Testis (tissue), 2 donors: Measurements from ENCODE around the gene FOXO1.

Source experiments
- POLR2A ChIP-seq: fragments of 450-650 bp; IDR thresholded peaks from one replicate; pipeline ENCODE4 v1.6.1; 2017; ENCODE audit warnings: antibody characterized with exemption, mild to moderate bottlenecking, moderate library complexity
- TF ChIP-seq, protein P1 (sequence below), 3 experiments: fragments of 450-650 bp in 2 of 3; fragments of 200-600 bp in 1 of 3; sonication (generic) in 1 of 3; IDR thresholded peaks; one replicate each; pipeline ENCODE4 v1.5.1; 2016 to 2019; ENCODE audit warnings: antibody characterized with exemption in 3 of 3, mild to moderate bottlenecking in 2 of 3, moderate library complexity in 1 of 3

DNA sequence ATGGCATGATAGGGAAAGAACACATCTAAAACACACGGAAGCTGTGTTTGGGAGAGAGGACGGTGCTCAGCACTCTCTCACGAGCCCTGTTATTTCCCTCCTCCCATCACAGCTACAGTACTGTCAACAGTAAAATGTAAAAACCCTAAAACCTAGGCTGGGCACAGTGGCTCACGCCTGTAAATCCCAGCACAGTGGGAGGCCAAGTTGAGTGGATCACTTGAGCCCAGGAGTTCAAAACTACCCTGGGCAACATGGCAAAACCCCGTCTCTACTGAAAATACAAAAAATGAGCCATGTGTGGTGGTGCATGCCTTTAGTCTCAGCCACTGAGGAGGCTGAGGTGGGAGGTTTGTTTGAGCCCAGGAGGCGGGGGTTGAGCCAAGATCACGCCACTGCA, 54.8 kb downstream of the FOXO1 start:
- no peak for TF ChIP-seq POLR2A
- TF ChIP-seq, protein P1, sequence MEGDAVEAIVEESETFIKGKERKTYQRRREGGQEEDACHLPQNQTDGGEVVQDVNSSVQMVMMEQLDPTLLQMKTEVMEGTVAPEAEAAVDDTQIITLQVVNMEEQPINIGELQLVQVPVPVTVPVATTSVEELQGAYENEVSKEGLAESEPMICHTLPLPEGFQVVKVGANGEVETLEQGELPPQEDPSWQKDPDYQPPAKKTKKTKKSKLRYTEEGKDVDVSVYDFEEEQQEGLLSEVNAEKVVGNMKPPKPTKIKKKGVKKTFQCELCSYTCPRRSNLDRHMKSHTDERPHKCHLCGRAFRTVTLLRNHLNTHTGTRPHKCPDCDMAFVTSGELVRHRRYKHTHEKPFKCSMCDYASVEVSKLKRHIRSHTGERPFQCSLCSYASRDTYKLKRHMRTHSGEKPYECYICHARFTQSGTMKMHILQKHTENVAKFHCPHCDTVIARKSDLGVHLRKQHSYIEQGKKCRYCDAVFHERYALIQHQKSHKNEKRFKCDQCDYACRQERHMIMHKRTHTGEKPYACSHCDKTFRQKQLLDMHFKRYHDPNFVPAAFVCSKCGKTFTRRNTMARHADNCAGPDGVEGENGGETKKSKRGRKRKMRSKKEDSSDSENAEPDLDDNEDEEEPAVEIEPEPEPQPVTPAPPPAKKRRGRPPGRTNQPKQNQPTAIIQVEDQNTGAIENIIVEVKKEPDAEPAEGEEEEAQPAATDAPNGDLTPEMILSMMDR (IDR thresholded peaks at IDR 0.05): no peak
